ENCODE data around the gene PERCC1. TPM values are rescaled to one million over a fixed set of nuclear protein-coding genes. Genes with fewer than 3 reads are reported as not detected.
A peak's percentile ranks its signal among the peaks of the same experiment; 100 is the strongest.
"Not testable (repeated sequence)": the region's sequence is repeated elsewhere in the genome, so short reads cannot be mapped to it uniquely, and the experiment has no call there.

PERCC1 gene
- total RNA-seq, 1 donor from 2014 or later: not detected

DNA sequence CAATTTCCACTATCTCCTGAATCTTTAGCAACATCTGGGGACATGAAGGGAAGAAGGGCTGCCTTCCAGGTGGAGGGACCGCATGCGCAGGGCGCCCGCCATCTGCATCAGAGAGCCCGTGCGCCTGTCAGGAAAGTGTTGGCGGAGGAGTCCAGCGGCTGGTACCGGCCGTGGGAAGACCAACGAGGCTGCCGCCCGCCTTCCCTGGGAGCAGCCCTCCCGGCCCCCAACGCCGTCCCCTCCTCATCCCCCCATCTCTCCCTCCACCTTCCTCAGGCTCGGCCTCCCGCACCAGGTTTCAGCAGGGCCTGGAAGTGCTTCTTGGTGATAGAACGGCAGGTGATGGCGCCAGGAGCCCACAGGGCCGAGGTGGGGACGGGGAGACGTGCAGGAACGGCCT is 35.2 kb downstream of the PERCC1 start:
- no peak for DNase-seq (ENCODE audit: low read depth)

GRCh38 chr16:1466968-1467521 is 36.2 kb downstream of the PERCC1 start:
- no peak for DNase-seq (ENCODE audit: low read depth)

DNA sequence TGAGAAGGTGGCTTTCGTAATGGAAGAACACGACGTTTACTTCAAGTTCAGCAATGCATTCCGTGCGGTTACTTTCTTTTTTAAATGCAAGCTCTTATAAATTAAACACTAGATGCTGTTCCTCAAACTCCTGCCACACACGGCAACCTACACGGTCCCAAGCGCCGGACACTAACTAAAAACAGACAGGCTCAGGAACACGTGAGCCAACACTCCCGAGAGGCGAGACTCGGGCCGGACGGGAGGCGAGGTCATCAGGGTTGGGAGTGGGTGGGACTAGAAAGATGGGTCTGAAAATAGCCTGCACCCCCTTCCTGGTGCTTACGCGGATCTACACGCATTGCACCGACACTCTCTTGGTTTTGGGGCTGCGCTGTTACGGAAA is 37.5 kb downstream of the PERCC1 start:
- no peak for DNase-seq (ENCODE audit: low read depth)

- not testable (repeated sequence) for DNase-seq (ENCODE audit: low read depth)
Measured at GRCh38 chr16:1469141-1469540, 38.3 kb downstream of the PERCC1 start.

DNA sequence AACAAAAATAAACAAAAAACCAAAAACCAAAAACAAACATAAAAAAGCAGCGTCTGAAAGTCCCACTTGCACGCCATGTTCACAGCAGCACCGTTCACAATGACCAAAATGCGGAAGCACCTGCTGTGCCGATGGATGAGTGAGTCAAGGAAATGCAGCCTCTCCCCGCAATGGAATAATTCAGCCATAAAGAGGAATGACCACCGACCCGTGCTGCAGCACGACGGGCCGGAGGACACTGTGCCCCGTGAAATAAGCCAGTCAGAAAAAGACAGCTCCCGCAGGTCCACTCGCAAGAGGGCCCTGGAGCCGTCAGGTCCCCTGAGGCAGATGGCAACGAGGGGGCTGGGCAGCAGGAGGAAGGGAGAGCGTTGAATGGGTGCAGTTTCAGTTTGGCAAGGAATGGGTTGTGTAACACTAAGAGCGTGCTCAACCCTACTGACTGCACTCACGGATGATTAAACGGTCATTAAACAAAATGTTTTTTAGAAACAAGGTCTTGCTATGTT is 38.9 kb downstream of the PERCC1 start:
- DNase-seq (ENCODE audit: low read depth): no peak

DNA sequence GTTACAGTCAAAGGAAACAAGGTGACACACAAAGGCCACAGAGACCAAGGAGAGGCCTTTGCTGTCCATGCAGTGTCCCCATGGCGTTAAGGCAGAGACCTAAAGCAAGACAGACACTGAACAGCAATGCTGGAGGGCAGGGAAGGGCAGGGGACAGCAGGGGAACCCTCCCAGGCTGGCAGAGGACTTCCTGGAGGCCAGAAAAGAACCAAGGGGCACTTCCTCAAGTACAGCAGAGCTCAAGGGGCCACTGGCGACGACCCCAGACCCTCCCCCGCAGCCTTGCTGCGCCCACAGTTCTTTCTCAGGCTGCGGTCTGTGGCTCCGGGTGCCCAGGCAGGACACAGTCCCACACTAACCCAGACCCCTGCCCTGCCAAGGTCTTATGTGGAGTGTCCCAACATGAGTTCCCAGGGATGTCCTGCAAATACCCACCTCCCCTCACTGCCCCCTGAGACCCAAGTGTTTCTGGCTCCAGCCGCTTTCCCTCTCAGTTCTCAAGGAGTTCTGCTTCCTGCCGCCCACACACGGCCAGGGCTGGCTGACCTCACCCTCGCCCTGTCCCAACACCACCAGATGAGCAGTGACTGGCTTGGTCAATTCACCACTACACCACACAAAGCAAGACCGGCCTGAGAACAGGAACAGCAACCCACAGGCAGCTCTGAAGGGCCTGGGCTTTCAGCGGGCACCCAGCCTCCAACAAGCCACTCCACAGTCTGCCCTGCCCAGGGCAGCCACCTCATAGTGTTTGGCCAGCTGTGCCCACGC is 39.8 kb downstream of the PERCC1 start:
- peak; percentile 31 for DNase-seq (ENCODE audit: low read depth)

- DNase-seq (ENCODE audit: low read depth): no peak
Measured at GRCh38 chr16:1471569-1472194, 40.8 kb downstream of the PERCC1 start.

GRCh38 chr16:1472974-1473373 is 42.1 kb downstream of the PERCC1 start:
- no peak for DNase-seq (ENCODE audit: low read depth)

DNA sequence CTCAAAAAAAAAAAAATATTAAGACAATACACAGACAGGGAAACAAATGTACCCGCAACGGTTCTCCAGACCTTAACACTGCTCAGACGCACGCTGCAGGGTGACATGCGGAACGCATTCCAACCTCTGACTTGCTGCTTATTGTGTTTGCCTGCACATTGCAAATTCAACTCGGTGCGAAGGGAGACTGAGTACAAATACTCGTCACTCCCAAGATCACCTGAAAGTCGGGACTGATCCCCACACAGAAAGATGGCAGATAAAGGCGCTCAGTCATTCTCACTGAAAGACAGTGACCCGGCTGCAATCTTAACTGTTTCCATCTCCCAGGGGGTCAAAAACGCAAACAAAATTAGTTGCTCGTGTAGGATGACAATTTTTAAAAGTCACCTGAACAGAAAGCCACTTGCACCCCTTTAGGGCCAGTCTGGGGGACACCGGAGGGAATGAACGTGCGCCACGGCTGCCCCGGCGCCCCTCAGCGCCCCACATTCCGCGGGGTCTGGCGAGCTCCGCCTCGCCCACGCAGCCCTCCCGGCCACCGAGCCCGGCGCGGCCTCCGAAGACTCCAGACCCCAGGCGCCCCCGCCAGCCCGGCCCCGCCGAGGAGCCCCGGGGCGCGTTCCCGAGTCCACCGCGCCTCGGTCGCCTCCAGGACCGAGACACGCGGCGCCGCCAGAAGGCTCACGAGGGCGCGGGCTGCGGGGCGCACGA is 43.4 kb downstream of the PERCC1 start:
- DNase-seq (ENCODE audit: low read depth): no peak

DNA sequence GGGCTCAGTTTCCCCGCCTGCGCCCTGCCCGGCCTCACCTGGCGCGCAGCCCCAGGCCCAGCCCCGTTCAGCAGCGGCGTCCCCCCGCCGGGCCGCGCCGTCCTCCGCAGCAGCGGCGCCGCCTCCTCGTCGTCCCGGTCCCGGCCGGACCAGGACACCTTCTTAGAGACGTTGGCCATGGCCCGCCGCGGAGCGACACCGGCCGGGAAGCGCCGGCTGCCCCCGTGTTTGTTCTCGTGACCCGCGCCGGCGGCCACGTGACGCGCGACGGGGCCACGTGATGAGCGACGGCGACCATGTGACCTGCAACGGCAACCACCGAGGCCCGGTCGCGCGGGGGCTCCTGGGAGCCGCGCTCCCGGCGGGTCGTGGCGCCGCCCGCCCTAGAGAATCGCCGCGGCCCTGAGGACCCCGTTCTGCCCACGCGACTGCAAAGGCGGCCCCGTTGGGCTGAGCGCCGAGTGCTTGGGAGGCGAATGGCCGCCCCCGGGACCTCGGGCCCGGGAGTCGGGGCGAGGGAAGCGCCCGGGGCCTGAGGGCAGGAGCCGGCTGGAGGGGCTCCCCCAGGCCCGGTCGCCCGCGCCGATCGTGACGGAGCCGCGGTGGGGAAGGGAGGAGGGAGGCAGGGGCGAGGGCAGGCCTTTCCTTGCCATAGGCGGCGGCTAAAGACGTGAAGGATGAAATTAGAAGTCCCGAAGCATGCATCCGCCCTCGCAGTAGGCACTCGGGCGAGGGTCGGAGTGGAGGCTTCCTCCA is 44.1 kb downstream of the PERCC1 start, which contains the start of gene CLCN7:
Gene CLCN7 (minus strand): TSS at position 233 of the 756 bp plus-strand sequence. CDS start 54 bp downstream, at position 179.
- peak; percentile 85 for DNase-seq (ENCODE audit: low read depth)

GRCh38 chr16:1475552-1476114 is 44.8 kb downstream of the PERCC1 start:
- DNase-seq (ENCODE audit: low read depth): no peak

GRCh38 chr16:1477033-1477432 is 46.2 kb downstream of the PERCC1 start:
- no peak for DNase-seq (ENCODE audit: low read depth)

- DNase-seq (ENCODE audit: low read depth): not testable (repeated sequence)
Measured at GRCh38 chr16:1478937-1479336, 48.1 kb downstream of the PERCC1 start.

DNA sequence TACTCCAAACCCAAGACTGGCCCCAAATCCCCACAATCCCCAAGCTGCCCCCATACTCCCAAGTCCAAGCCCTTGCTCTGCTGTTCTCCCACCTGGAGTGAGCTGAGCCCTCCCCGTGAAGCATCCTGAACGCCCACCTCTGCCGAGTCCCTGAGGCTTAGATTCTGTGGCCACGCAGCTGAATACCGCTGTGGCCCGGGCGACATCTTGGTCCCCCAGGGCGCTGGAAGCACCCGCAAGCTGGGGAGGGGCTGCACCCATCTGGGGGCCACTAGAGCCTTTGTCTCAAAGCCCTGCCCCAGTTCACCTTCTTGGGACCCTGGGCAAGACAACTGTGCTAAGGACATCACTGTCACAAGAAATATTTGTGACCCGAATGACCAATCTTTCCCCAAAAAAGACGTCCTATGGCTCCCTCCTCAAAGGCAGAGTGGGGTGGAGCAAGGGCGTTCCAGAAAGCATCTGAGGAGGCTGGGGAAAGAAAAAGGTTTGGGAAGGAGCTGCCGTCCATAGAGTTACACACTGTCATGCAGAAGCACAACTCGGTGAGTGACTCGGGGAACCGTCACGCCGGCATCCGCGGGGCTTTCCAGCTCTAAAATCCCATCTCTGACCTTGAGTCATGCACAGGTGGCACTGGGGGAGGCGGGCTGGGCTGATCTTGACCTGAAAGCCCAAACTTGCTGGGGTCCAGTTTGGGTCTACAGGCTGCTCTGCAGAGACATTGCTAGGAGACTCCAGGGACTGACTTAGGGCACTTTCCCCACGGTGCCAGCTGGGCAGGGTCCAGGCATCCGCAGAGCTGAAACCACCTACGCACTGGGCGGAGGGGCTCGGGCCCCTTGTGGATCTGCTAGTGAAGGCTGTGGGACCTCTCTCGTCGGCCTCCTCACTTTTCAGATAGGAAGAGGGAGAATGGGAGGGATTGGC is 51.3 kb downstream of the PERCC1 start:
- DNase-seq (ENCODE audit: low read depth): no peak

Other genes starting within 250 kb of the PERCC1 start
- not detected in 2 replicates for gene TPSG1, start 205.8 kb upstream of the PERCC1 start, total RNA-seq
- gene TPSB2, start 200.9 kb upstream of the PERCC1 start, total RNA-seq: not detected in 2 replicates
- not detected in 2 replicates for gene TPSAB1, start 190.4 kb upstream of the PERCC1 start, total RNA-seq
- gene TPSD1, start 175.0 kb upstream of the PERCC1 start, total RNA-seq: not detected in 2 replicates
- 48.5 and 57.2 TPM in 2 replicates for gene UBE2I, start 121.4 kb upstream of the PERCC1 start, total RNA-seq
- gene BAIAP3, start 97.4 kb upstream of the PERCC1 start, total RNA-seq: 3.6 and 7.1 TPM in 2 replicates
- gene TSR3, start 79.2 kb upstream of the PERCC1 start, total RNA-seq: 112 and 115 TPM in 2 replicates
- gene GNPTG, start 79.1 kb upstream of the PERCC1 start, total RNA-seq: 57.0 and 63.7 TPM in 2 replicates
- gene UNKL, start 16.4 kb upstream of the PERCC1 start, total RNA-seq: 9.8 and 18.9 TPM in 2 replicates
- 17.0 and 21.4 TPM in 2 replicates for gene UQCC4, start 10.3 kb upstream of the PERCC1 start, total RNA-seq
- gene CCDC154, start 13.5 kb downstream of the PERCC1 start, total RNA-seq: 0.19 and 0.21 TPM in 2 replicates
- 70.0 and 70.7 TPM in 2 replicates for gene CLCN7, start 44.0 kb downstream of the PERCC1 start, total RNA-seq
- not detected in 2 replicates for gene PTX4, start 57.9 kb downstream of the PERCC1 start, total RNA-seq
- 17.5 and 21.3 TPM in 2 replicates for gene TELO2, start 62.3 kb downstream of the PERCC1 start, total RNA-seq
- 0.45 TPM in 1 of 2 replicates, not detected in the other for gene TMEM204, start 102.6 kb downstream of the PERCC1 start, total RNA-seq
- 12.8 and 16.7 TPM in 2 replicates for gene IFT140, start 181.0 kb downstream of the PERCC1 start, total RNA-seq
- gene CRAMP1, start 181.3 kb downstream of the PERCC1 start, total RNA-seq: 7.8 and 8.4 TPM in 2 replicates
- gene JPT2, start 247.2 kb downstream of the PERCC1 start, total RNA-seq: 20.1 and 24.7 TPM in 2 replicates